HG03039 (cell line): ENCODE data around the gene SERPINE3.

Experiments used
- ATAC-seq: cut with Tn5 transposase; IDR thresholded peaks from one replicate; pipeline ENCODE4 v1.9.1; 2021; ENCODE audit warnings: mild to moderate bottlenecking, moderate library complexity; ENCODE audit not compliant: unreplicated experiment

The SERPINE3 gene

GRCh38 chr13:51339354-51339753 lies at the start of gene SERPINE3:
Gene SERPINE3 (plus strand): TSS chr13:51339691. CDS start chr13:51341092, 1,401 bp downstream.
- ATAC-seq: no peak

- no peak for ATAC-seq
These were observed 48.1 kb upstream of the SERPINE3 start for GRCh38 chr13:51291341-51291740.

- no peak for ATAC-seq
These were observed 47.4 kb upstream of the SERPINE3 start for GRCh38 chr13:51292000-51292565.

- no peak for ATAC-seq
These were observed 41.9 kb upstream of the SERPINE3 start for GRCh38 chr13:51297556-51297955.

GRCh38 chr13:51298812-51299211 lies 40.7 kb upstream of the SERPINE3 start:
- no peak for ATAC-seq

- ATAC-seq: no peak
These were observed 36.4 kb upstream of the SERPINE3 start for GRCh38 chr13:51303063-51303552.

GRCh38 chr13:51303882-51304281 lies 35.6 kb upstream of the SERPINE3 start:
- no peak for ATAC-seq

GRCh38 chr13:51305271-51305967 lies 34.1 kb upstream of the SERPINE3 start:
- no peak for ATAC-seq

GRCh38 chr13:51308781-51309180 lies 30.7 kb upstream of the SERPINE3 start:
- ATAC-seq: no peak

GRCh38 chr13:51311231-51311630 lies 28.3 kb upstream of the SERPINE3 start:
- ATAC-seq: no peak

- no peak for ATAC-seq
These were observed 27.5 kb upstream of the SERPINE3 start for GRCh38 chr13:51311957-51312520.

GRCh38 chr13:51313619-51314018 lies 25.9 kb upstream of the SERPINE3 start:
- ATAC-seq: no peak

GRCh38 chr13:51317262-51317661 lies 22.2 kb upstream of the SERPINE3 start:
- no peak for ATAC-seq

GRCh38 chr13:51318015-51318414 lies 21.5 kb upstream of the SERPINE3 start:
- ATAC-seq: no peak

GRCh38 chr13:51318876-51319275 lies 20.6 kb upstream of the SERPINE3 start:
- no peak for ATAC-seq

GRCh38 chr13:51321836-51322235 lies 17.7 kb upstream of the SERPINE3 start:
- no peak for ATAC-seq

GRCh38 chr13:51322826-51323225 lies 16.7 kb upstream of the SERPINE3 start:
- ATAC-seq: no peak

- ATAC-seq: no peak
These were observed 15.5 kb upstream of the SERPINE3 start for GRCh38 chr13:51323824-51324511.

GRCh38 chr13:51324714-51325420 lies 14.6 kb upstream of the SERPINE3 start:
- ATAC-seq: no peak

- ATAC-seq: no peak
These were observed 13.7 kb upstream of the SERPINE3 start for GRCh38 chr13:51325837-51326236.

- no peak for ATAC-seq
These were observed 12.7 kb upstream of the SERPINE3 start for GRCh38 chr13:51326777-51327176.
